Activated T-cell treated with anti-CD3 and anti-CD28 coated beads for 48 hours (primary cell): ENCODE data around the gene PPRC1.
"Not testable (repeated sequence)": the region's sequence is repeated elsewhere in the genome, so short reads cannot be mapped to it uniquely, and the experiment has no call there.

ENCODE experiments used
- DNase-seq: peaks from one replicate; pipeline ENCODE4 v3.0.0-alpha.2; 2020; ENCODE audit warnings: low read depth

Gene PPRC1

GRCh38 chr10:102188941-102189898 is 56.4 kb downstream of the PPRC1 start:
- not testable (repeated sequence) for DNase-seq

GRCh38 chr10:102191956-102192355 is 59.1 kb downstream of the PPRC1 start:
- DNase-seq: no peak

- DNase-seq: no peak
Measured at GRCh38 chr10:102195296-102195870, 62.5 kb downstream of the PPRC1 start.

GRCh38 chr10:102196893-102197292 is 64.1 kb downstream of the PPRC1 start:
- peak; percentile 8 for DNase-seq

GRCh38 chr10:102198027-102198426 is 65.2 kb downstream of the PPRC1 start:
- no peak for DNase-seq
